Measurements from ENCODE around the gene PLB1.
"Not testable (repeated sequence)": the region's sequence is repeated elsewhere in the genome, so short reads cannot be mapped to it uniquely, and the experiment has no call there.

DNA sequence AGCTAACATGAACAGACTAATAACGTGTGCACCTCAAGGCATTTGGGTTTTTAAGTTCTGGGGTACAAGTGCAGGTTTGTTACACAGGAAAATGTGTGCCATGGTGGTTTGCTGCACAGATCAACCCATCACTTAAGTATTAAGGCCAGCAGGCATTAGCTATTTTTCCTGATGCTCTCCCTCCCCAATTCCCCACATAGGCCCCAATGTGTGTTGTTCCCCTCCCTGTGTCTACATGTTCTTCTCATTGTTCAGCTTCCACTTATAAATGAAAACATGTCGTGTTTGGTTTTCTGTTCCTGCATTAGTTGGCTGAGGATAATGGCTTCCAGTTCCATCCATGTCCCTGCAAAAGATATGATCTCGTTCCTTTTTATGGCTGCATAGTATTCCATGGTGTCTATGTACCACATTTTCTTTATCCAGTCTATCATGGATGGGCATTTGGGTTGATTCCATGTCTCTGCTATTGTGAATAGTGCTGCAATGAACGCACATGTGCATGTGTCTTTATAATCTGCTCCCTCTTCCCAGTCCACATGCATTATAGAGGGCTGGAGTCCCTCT lies 170.0 kb downstream of the PLB1 start:
- not testable (repeated sequence) for TF ChIP-seq CREB1 (CRISPR knock-in tag; IDR thresholded peaks at IDR 0.05; ENCODE audit: low read depth); CTCF (conservative IDR thresholded peaks at IDR 0.05; ENCODE audit: low read depth in 2 of 2); POLR2AphosphoS5 (IDR thresholded peaks at IDR 0.05; ENCODE audit: low read depth); EZH2 (IDR thresholded peaks at IDR 0.05; ENCODE audit: low read depth, unreplicated experiment); JUNB (IDR thresholded peaks at IDR 0.05; ENCODE audit: unreplicated experiment); REST (IDR thresholded peaks at IDR 0.05; ENCODE audit: unreplicated experiment); EZH2phosphoT487 (IDR thresholded peaks at IDR 0.05; ENCODE audit: unreplicated experiment); NANOG (IDR thresholded peaks at IDR 0.05; ENCODE audit: borderline replicate concordance)
